ENCODE results near the gene CADM2. TPM values are rescaled to one million over a fixed set of nuclear protein-coding genes. Genes with fewer than 3 reads are reported as not detected.
"Not testable (repeated sequence)": the region's sequence is repeated elsewhere in the genome, so short reads cannot be mapped to it uniquely, and the experiment has no call there.

CADM2 gene
- total RNA-seq, 4 donors from 2014 or later: 0.13 to 2.1 (median 0.58) TPM

DNA sequence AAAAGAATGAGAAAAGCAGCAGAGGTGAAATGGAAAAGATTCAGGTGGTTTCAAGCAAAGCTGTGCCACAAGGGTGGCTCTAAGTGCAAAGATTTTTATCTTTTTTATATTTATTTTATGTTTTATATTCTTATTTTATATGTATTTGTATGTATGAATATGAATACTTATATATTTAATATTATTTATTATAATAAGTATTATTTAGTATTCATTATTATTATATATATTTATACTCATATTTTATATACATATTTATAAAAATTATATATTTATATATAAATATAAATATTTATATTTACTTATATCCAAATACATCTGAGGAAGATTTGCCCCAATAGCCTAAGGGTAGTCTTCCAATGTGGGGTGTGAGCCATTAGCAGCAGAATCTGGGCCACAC, 1002.0 kb downstream of the CADM2 start:
- intact Hi-C loops (cut with DNase I; ENCODE audit: low total_unique reads): no loop called here
- H3K4me3 ChIP-seq (ENCODE audit: low read depth, poor library complexity, severe bottlenecking): no peak overlapping the region
- no peak for DNase-seq (ENCODE audit: low spot score in 2 of 2)
- no peak for TF ChIP-seq POLR2A (IDR thresholded peaks at IDR 0.05)
- TF ChIP-seq, protein P1, sequence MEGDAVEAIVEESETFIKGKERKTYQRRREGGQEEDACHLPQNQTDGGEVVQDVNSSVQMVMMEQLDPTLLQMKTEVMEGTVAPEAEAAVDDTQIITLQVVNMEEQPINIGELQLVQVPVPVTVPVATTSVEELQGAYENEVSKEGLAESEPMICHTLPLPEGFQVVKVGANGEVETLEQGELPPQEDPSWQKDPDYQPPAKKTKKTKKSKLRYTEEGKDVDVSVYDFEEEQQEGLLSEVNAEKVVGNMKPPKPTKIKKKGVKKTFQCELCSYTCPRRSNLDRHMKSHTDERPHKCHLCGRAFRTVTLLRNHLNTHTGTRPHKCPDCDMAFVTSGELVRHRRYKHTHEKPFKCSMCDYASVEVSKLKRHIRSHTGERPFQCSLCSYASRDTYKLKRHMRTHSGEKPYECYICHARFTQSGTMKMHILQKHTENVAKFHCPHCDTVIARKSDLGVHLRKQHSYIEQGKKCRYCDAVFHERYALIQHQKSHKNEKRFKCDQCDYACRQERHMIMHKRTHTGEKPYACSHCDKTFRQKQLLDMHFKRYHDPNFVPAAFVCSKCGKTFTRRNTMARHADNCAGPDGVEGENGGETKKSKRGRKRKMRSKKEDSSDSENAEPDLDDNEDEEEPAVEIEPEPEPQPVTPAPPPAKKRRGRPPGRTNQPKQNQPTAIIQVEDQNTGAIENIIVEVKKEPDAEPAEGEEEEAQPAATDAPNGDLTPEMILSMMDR (IDR thresholded peaks at IDR 0.05): no peak

DNA sequence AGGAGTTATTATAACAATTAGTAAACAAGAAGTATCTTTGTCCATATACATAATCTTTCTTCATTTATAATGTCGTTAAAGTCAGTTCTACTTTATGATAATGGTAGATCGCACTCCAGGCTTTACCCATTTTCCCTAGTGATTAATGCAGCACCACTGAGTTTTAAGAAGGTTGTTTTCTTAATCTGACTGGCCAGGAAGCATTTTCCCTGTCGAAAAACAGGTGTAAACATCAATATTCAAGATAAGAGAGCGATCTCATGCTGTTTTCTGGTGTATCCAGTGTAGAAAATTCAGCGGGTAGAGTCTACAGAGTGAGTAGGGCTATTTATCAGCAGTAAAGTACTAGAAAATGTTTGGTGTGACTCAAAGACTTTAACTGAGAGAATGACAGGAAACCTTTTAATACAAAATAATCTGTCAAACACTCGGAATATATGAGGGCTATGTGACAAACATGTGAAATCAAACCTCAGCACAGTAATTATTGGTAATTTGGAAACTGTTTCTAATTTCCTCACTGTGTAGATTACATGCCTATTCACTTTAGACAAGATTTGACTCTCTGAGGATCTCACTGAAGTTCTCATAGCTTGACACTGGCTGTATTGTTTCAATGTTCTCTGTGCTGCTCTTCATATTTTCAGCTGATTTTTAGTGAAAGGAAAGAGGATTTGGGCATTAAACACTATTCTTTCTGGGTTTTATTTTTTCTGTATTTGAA, 1019.0 kb downstream of the CADM2 start:
- no peak overlapping the region for H3K4me3 ChIP-seq (ENCODE audit: low read depth, poor library complexity, severe bottlenecking)
- intact Hi-C loops (cut with DNase I; ENCODE audit: low total_unique reads): no loop called here
- WGBS, 2 donors: 70 to 72% methylated on average over 6 of the region's 6 CpGs
- DNase-seq (ENCODE audit: low spot score in 2 of 2): no peak
- TF ChIP-seq POLR2A (IDR thresholded peaks at IDR 0.05): no peak
- TF ChIP-seq, protein P1 (IDR thresholded peaks at IDR 0.05): no peak

DNA sequence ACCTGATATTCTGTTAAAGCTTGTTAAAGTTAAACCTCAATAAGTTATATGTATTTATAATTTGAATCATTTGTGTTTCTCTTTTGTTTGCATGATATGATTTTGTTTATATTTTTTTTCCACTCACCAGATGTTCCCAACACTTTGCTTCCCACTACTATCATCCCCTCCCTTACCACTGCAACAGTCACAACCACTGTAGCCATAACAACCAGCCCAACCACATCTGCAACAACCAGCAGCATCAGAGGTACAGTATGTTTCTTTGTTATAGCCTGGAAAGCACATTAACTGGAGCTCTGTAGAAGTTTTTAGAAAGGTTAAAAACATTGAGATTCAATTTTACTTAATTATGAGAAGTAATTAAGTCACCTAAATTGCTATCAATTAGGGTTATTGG, 1020.2 kb downstream of the CADM2 start:
- no peak for DNase-seq (ENCODE audit: low spot score in 2 of 2)
- no peak for TF ChIP-seq POLR2A (IDR thresholded peaks at IDR 0.05)
- no peak overlapping the region for H3K4me3 ChIP-seq (ENCODE audit: low read depth, poor library complexity, severe bottlenecking)
- intact Hi-C loops (cut with DNase I; ENCODE audit: low total_unique reads): no loop called here

DNA sequence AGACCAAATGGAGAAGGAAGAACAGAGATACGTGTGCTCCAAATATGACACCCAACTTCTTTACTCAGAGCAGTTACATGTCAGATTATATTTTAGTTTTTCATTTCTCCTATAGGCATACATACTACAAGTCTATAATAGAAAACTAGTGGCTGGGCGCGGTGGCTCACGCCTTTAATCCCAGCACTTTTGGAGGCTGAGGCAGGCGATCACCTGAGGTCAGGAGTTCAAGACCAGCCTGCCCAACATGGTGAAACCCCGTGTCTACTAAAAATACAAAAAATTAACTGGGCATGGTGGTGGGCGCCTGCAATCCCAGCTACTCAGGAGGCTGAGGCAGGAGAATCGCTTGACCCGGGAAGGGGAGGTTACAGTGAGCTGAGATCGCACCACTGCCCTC, 1030.8 kb downstream of the CADM2 start:
- 87 to 88% methylated on average over 10 of the region's 10 CpGs for WGBS, 2 donors
- intact Hi-C loops (cut with DNase I; ENCODE audit: low total_unique reads): not testable (repeated sequence)

DNA sequence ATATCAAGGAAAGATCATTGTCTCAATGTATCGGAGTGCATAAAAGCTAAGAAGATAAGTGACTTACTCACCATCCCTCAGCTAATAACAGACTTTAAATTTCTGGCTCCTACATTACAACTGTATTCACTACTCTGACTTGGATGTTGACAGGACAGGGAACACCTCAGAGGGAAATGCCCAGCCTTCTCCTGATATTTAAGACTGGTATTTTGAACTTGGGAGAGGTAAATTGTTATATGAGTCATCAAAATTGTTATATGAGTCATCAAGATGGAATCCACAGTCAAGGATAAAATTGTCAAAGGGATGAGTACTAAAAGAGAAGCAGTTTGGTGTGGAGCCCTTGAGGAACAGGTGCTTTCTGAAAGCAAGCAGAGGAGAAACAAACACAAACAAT, 1070.8 kb downstream of the CADM2 start:
- DNase-seq (ENCODE audit: low spot score in 2 of 2): no peak
- intact Hi-C loops (cut with DNase I; ENCODE audit: low total_unique reads): no loop called here
- 93 to 98% methylated on average over 1 of the region's 1 CpG for WGBS, 2 donors
- no peak overlapping the region for H3K4me3 ChIP-seq (ENCODE audit: low read depth, poor library complexity, severe bottlenecking)
- TF ChIP-seq, protein P1 (IDR thresholded peaks at IDR 0.05): no peak
- no peak for TF ChIP-seq POLR2A (IDR thresholded peaks at IDR 0.05)

More for the DNA sequence above, 1030.8 kb downstream of the CADM2 start:
- DNase-seq (ENCODE audit: low spot score in 2 of 2); H3K4me3 ChIP-seq (ENCODE audit: low read depth, poor library complexity, severe bottlenecking): not testable (repeated sequence)

DNA sequence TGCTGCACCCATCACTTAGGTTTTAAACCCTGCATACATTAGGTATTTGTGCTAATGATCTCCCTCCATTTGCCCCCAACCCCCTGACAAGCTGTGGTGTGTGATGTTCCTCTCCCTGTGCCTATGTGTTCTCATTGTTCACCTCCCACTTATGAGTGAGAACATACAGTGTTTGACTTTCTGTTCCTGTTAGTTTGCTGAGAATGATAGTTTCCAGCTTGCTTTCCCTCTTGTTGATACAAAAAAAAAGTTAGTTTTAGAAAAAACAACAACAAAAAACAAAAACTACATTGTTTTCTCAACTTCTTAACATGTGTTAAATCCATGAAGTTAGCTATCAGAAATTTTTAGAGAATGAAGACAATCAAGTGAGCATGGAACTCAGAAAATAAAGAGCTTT, 1079.1 kb downstream of the CADM2 start:
- intact Hi-C loops (cut with DNase I; ENCODE audit: low total_unique reads): no loop called here
- DNase-seq (ENCODE audit: low spot score in 2 of 2): no peak
- H3K4me3 ChIP-seq (ENCODE audit: low read depth, poor library complexity, severe bottlenecking): no peak overlapping the region
- TF ChIP-seq, protein P1 (IDR thresholded peaks at IDR 0.05): no peak
- no peak for TF ChIP-seq POLR2A (IDR thresholded peaks at IDR 0.05)

DNA sequence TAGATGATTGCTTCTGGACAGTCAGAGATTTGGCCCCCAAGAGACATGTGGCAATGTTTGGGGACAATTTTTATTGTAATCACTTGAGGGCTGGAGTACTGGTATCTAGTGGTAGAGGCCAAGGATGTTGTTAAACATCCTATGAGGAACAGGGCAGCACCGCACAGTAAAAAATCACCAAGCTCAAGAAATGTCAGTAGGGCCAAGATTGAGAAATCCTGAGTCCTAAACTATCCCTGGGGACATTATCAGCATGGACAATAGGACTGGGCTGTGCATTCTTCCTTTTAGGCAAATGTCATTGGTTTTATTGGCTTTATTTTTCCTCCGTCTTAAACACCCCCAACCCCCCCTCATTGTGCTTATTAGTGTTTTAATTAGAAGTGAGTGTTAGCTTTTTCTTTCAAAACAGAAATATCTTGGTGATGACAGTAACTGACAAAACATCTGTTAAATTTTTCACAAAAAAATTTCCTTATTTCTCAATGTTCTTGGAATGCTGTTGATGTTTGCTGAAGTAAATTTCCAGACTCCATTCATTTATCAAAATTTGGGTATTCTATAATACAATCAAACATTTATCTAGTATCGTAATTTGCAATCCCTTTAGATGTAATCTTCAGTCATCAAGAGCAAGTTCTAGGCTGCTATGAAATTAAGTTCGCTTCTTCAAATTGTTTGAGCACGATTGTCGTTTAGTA, 1087.8 kb downstream of the CADM2 start:
- no peak overlapping the region for H3K4me3 ChIP-seq (ENCODE audit: low read depth, poor library complexity, severe bottlenecking)
- TF ChIP-seq, protein P1 (IDR thresholded peaks at IDR 0.05): no peak
- TF ChIP-seq POLR2A (IDR thresholded peaks at IDR 0.05): no peak
- DNase-seq (ENCODE audit: low spot score in 2 of 2): no peak
- 64 to 66% methylated on average over 6 of the region's 6 CpGs for WGBS, 2 donors
- intact Hi-C loops (cut with DNase I; ENCODE audit: low total_unique reads): no loop called here
